Sigmoid colon (tissue), 7 donors: ENCODE measurements around the gene SKIC8. TPM values are rescaled to one million over a fixed set of nuclear protein-coding genes. Genes with fewer than 3 reads are reported as not detected.

Experiments
- DNase-seq: peaks from one replicate; pipeline ENCODE4 v3.0.0-alpha.2; 2019
- H3K27ac ChIP-seq, 4 donors: fragments of 200-600 bp; sonication (generic); one replicate each; pipeline ENCODE4 v1.5.1; 2016 to 2019; ENCODE audit warnings: mild to moderate bottlenecking in 1 of 4
- H3K27me3 ChIP-seq, 3 donors: fragments of 200-600 bp; sonication (generic); one replicate each; pipeline ENCODE4 v1.5.1; 2019; ENCODE audit warnings: mild to moderate bottlenecking in 1 of 3
- H3K36me3 ChIP-seq, 4 donors: fragments of 200-600 bp; sonication (generic); one replicate each; pipeline ENCODE4 v1.5.1; 2016 to 2019
- H3K4me1 ChIP-seq, 4 donors: fragments of 200-600 bp; sonication (generic); one replicate each; pipeline ENCODE4 v1.5.1; 2017 to 2019
- H3K4me3 ChIP-seq, 4 donors: fragments of 200-600 bp; sonication (generic); one replicate each; pipeline ENCODE4 v1.5.1; 2017 to 2019; ENCODE audit warnings: mild to moderate bottlenecking in 2 of 4, moderate library complexity in 1 of 4
- H3K9me3 ChIP-seq, 4 donors: fragments of 200-600 bp in 3 of 4; sonication (generic) in 3 of 4; one replicate each; pipeline versions ENCODE4 v1.5.1 to v1.6.1; 2013 to 2019
- EP300 ChIP-seq, 4 donors: sonication (generic); formaldehyde crosslinking; IDR thresholded peaks; one replicate each; pipeline ENCODE4 v1.6.1; 2017; ENCODE audit warnings: antibody characterized with exemption in 4 of 4
- POLR2A ChIP-seq, 2 donors: fragments of 450-650 bp; IDR thresholded peaks; one replicate each; pipeline ENCODE4 v1.6.1; 2016; ENCODE audit warnings: antibody characterized with exemption in 2 of 2, mild to moderate bottlenecking in 2 of 2, moderate library complexity in 2 of 2
- POLR2AphosphoS5 ChIP-seq, 4 donors: sonication (generic); formaldehyde crosslinking; IDR thresholded peaks; one replicate each; pipeline ENCODE4 v1.6.1; 2017; ENCODE audit warnings: antibody characterized with exemption in 4 of 4
- WGBS, 2 donors: extraction: QIAGEN DNeasy Blood & Tissue Kit; methylation state at CpG; one replicate each; pipeline ENCODE4 v1.1.7; 2013; 5-methylcytosine and 5-hydroxymethylcytosine counted together
- intact Hi-C: fragments of 100-400 bp; cut with DNase I; formaldehyde crosslinking; loops from one replicate; pipeline ENCODE4 v1.15.1; 2023
- polyA plus RNA-seq, 3 donors: library from polyadenylated mRNA; stranded (reverse); fragments of 200-250 nt; gene quantifications; one replicate each; pipeline ENCODE4 v1.2.3, GENCODE V29; 2013
- total RNA-seq, 4 donors: library from RNA; depleted of rRNA; stranded (reverse); fragments of >200 nt; gene quantifications; one replicate each; pipeline ENCODE4 v1.1.0, GENCODE V29; 2016
- TF ChIP-seq, protein P1 (sequence below), 4 experiments: fragments of 450-650 bp in 3 of 4; fragments of 200-600 bp in 1 of 4; IDR thresholded peaks; one replicate each; pipeline ENCODE4 v1.5.1; 2016 to 2019; ENCODE audit warnings: antibody characterized with exemption in 4 of 4, mild to moderate bottlenecking in 3 of 4, moderate library complexity in 2 of 4
- donor health status: healthy with polysubstance abuse.
- donor health status: Bipolar disorder and iron deficiency.
- donor health status: healthy.

The SKIC8 gene
- total and polyA plus RNA-seq, 7 donors: 43.2 to 81.1 (median 56.4) TPM

DNA sequence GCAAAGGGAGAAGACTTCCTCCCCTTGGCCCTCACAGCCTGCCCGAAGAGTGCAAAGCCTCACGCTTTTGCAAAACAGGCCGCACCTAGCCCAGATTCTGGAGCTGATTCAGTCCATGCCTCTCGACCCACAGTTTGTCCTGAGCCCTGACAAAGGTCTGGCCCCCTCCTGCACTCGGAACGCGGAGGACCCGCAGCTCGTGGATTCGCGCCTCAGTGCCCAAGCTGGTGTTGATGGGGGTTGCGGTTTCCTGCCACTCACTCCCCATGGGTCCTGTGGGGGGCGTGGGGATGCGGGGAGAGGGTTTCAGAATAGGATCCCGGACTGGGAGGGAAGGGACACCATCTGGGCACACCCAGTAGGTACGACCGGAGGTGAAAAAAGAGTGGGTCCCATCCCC, 40.1 kb upstream of the SKIC8 start:
- WGBS, 2 donors: 30 to 46% methylated on average over 17 of the region's 17 CpGs
- no peaks in the 10 kb centered on the region for H3K9me3 ChIP-seq
- peaks cover 0 to 16% (median 12%) of the 10 kb centered on the region in 4 donors for H3K4me1 ChIP-seq
- H3K4me3 ChIP-seq: no peak overlapping the region
- H3K27ac ChIP-seq: no peak overlapping the region
- no peak for DNase-seq
- peaks cover 7 to 56% (median 30%) of the 10 kb centered on the region in 3 donors for H3K27me3 ChIP-seq
- intact Hi-C loops: no loop called here
- TF ChIP-seq, protein P1, sequence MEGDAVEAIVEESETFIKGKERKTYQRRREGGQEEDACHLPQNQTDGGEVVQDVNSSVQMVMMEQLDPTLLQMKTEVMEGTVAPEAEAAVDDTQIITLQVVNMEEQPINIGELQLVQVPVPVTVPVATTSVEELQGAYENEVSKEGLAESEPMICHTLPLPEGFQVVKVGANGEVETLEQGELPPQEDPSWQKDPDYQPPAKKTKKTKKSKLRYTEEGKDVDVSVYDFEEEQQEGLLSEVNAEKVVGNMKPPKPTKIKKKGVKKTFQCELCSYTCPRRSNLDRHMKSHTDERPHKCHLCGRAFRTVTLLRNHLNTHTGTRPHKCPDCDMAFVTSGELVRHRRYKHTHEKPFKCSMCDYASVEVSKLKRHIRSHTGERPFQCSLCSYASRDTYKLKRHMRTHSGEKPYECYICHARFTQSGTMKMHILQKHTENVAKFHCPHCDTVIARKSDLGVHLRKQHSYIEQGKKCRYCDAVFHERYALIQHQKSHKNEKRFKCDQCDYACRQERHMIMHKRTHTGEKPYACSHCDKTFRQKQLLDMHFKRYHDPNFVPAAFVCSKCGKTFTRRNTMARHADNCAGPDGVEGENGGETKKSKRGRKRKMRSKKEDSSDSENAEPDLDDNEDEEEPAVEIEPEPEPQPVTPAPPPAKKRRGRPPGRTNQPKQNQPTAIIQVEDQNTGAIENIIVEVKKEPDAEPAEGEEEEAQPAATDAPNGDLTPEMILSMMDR (IDR thresholded peaks at IDR 0.05): no peak
- TF ChIP-seq POLR2A (IDR thresholded peaks at IDR 0.05): no peak
- TF ChIP-seq EP300 (IDR thresholded peaks at IDR 0.05): no peak
- TF ChIP-seq POLR2AphosphoS5 (IDR thresholded peaks at IDR 0.05): no peak
- no peaks in the 10 kb centered on the region for H3K36me3 ChIP-seq

DNA sequence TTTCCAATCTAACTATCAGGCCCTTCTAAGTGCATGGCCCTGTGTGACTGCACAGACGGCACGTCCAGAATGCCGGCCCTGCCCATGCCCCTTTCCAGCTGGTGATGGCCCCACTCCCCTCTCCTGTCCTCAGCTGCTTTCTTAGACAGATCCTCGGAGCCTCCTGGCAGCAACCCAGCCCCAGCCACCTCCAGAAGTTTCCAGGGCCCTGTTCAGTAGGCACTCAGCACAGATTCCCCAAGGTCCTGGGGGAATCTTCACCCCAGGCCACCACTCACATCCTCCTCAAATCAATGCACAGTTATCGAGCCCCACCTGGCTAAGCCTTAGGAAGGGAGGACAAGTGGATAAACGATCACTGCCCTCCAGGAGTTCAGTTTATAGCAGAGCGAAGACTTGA, 39.4 kb upstream of the SKIC8 start:
- TF ChIP-seq POLR2AphosphoS5 (IDR thresholded peaks at IDR 0.05) (no peak), EP300 (IDR thresholded peaks at IDR 0.05) (no peak), POLR2A (IDR thresholded peaks at IDR 0.05) (no peak)
- TF ChIP-seq, protein P1 (IDR thresholded peaks at IDR 0.05): no peak

DNA sequence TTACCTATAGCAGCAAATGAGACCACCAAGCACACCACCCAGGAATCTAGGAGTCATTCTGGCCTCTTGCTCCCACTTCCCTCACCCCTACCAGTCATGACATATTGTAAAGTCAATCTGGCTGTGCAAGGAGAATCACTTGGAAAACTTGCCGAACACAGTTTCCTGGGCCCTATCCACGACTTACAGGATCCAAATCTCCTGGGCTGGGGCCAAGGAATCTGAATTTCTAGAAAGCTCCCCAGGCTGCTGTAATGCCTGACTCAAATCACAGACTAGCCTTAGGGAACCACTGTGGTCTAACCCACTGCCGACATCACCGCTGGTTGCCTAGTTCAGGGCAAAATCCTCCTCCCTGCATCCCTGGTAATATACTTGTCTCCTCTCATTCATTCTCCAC, 36.6 kb upstream of the SKIC8 start:
- Histone ChIP-seq H3K27ac (no peak overlapping the region), H3K36me3 (no peaks in the 10 kb centered on the region), H3K27me3 (peaks cover 7 to 47% (median 24%) of the 10 kb centered on the region in 3 donors), H3K9me3 (no peaks in the 10 kb centered on the region), H3K4me3 (no peak overlapping the region), H3K4me1 (peaks cover 0 to 12% (median 10%) of the 10 kb centered on the region in 4 donors)
- 91 to 93% methylated on average over 4 of the region's 4 CpGs for WGBS, 2 donors
- TF ChIP-seq POLR2A (IDR thresholded peaks at IDR 0.05) (no peak), EP300 (IDR thresholded peaks at IDR 0.05) (no peak), POLR2AphosphoS5 (IDR thresholded peaks at IDR 0.05) (no peak)
- TF ChIP-seq, protein P1 (IDR thresholded peaks at IDR 0.05): no peak
- DNase-seq: no peak
- intact Hi-C loops: no loop called here

More for the DNA sequence above, 39.4 kb upstream of the SKIC8 start:
- H3K9me3 ChIP-seq: no peaks in the 10 kb centered on the region
- DNase-seq: no peak
- no peaks in the 10 kb centered on the region for H3K36me3 ChIP-seq
- H3K4me1 ChIP-seq: peaks cover 0 to 16% (median 12%) of the 10 kb centered on the region in 4 donors
- intact Hi-C loops: no loop called here
- no peak overlapping the region for H3K27ac ChIP-seq
- peaks cover 7 to 56% (median 30%) of the 10 kb centered on the region in 3 donors for H3K27me3 ChIP-seq
- H3K4me3 ChIP-seq: no peak overlapping the region
- WGBS, 2 donors: 73 to 82% methylated on average over 7 of the region's 7 CpGs

DNA sequence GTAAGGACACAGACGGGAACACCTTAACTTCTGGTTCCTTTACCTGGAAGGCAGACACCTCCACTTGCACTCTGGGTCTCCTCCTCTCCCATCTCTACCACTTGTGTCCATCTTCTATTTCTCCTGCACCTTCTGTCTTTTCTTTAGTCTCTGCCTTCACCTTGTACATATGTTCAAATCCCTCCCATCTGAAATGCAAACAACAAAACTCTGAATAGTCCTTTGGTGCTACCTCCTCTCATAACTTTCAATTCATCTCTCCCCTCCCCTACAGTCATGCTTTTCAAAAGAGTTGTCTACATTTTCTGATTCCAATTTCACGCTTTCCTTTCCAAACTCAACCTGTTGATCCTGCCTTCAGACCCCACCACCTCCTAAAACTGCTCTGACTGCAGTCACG, 35.4 kb upstream of the SKIC8 start:
- WGBS, 2 donors: 92 to 97% methylated on average over 3 of the region's 3 CpGs
- Histone ChIP-seq H3K36me3 (no peaks in the 10 kb centered on the region), H3K4me3 (no peak overlapping the region), H3K27ac (no peak overlapping the region), H3K27me3 (peaks cover 0 to 36% (median 13%) of the 10 kb centered on the region in 3 donors), H3K4me1 (peaks cover 0 to under 1% (median 0%) of the 10 kb centered on the region in 4 donors), H3K9me3 (no peaks in the 10 kb centered on the region)
- DNase-seq: no peak
- intact Hi-C loops: no loop called here
- TF ChIP-seq EP300 (IDR thresholded peaks at IDR 0.05) (no peak), POLR2AphosphoS5 (IDR thresholded peaks at IDR 0.05) (no peak), POLR2A (IDR thresholded peaks at IDR 0.05) (no peak)
- TF ChIP-seq, protein P1 (IDR thresholded peaks at IDR 0.05): no peak

DNA sequence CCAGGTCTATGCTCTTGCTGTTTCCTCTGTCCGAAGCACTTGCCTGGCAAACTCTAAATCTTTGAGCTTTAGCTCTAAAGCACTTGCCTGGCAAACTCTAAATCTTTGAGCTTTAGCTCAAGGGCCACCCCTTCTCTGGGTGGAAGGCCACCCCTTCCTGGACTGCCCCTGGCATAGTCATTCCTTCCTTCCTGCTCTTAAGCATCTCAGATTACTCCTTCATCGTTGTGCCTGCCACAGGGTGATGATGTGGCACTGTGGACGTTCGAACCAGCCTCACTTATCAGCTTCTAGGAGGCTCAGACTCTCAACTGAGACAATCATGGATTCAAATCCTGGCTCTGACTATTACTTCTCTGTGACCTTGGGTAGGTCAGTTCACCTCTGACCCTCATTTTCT, 30.2 kb upstream of the SKIC8 start:
- H3K4me1 ChIP-seq: peaks cover 0 to 10% (median 0%) of the 10 kb centered on the region in 4 donors
- no peaks in the 10 kb centered on the region for H3K9me3 ChIP-seq
- TF ChIP-seq POLR2A (IDR thresholded peaks at IDR 0.05): no peak
- TF ChIP-seq EP300 (IDR thresholded peaks at IDR 0.05): no peak
- TF ChIP-seq, protein P1 (IDR thresholded peaks at IDR 0.05): no peak
- no peak for TF ChIP-seq POLR2AphosphoS5 (IDR thresholded peaks at IDR 0.05)
- DNase-seq: no peak
- H3K27ac ChIP-seq: no peak overlapping the region
- H3K27me3 ChIP-seq: no peaks in the 10 kb centered on the region
- H3K36me3 ChIP-seq: no peaks in the 10 kb centered on the region
- intact Hi-C loops: no loop called here
- WGBS, 2 donors: 62 to 63% methylated on average over 4 of the region's 4 CpGs
- no peak overlapping the region for H3K4me3 ChIP-seq
